Activated CD8-positive, alpha-beta memory T cell treated with anti-CD3 and anti-CD28 coated beads, Interleukin-2, amount 50 U/mL, for 24 hours (primary cell): ENCODE data around the gene MARK2.
A peak's percentile ranks its signal among the peaks of the same experiment; 100 is the strongest.
"Not testable (repeated sequence)": the region's sequence is repeated elsewhere in the genome, so short reads cannot be mapped to it uniquely, and the experiment has no call there.

ENCODE experiments used
- DNase-seq: peaks from one replicate; pipeline ENCODE4 v3.0.0-alpha.2; 2020; ENCODE audit errors: extremely low read depth

The MARK2 gene

GRCh38 chr11:63838678-63839507 lies at the start of gene MARK2:
Gene MARK2, plus strand, starts transcription at chr11:63839110. Its CDS starts 397 bp downstream, at chr11:63839507.
- DNase-seq = peak; percentile 98

GRCh38 chr11:63791495-63792167 lies 47.3 kb upstream of the MARK2 start:
- no peak for DNase-seq

- no peak for DNase-seq
Measured at GRCh38 chr11:63793161-63793560, 45.7 kb upstream of the MARK2 start.

- DNase-seq = no peak
Measured at GRCh38 chr11:63795066-63795465, 43.8 kb upstream of the MARK2 start.

- no peak for DNase-seq
Measured at GRCh38 chr11:63800921-63801320, 38.0 kb upstream of the MARK2 start.

GRCh38 chr11:63802637-63803414 lies 36.1 kb upstream of the MARK2 start:
- DNase-seq = no peak

- no peak for DNase-seq
Measured at GRCh38 chr11:63804259-63804658, 34.7 kb upstream of the MARK2 start.

GRCh38 chr11:63805844-63806415 lies 33.0 kb upstream of the MARK2 start:
- DNase-seq = no peak

- DNase-seq = not testable (repeated sequence)
Measured at GRCh38 chr11:63810383-63810782, 28.5 kb upstream of the MARK2 start.

GRCh38 chr11:63811522-63811921 lies 27.4 kb upstream of the MARK2 start:
- DNase-seq = no peak

GRCh38 chr11:63813035-63813562 lies 25.8 kb upstream of the MARK2 start, which contains the start of gene SPINDOC:
Gene SPINDOC, plus strand, starts transcription at chr11:63813456. Its CDS starts 231 bp downstream, at chr11:63813687.
- DNase-seq = peak; percentile 24

- DNase-seq = no peak
Measured at GRCh38 chr11:63813563-63814382, 25.1 kb upstream of the MARK2 start.

- DNase-seq = no peak
Measured at GRCh38 chr11:63814383-63814736, 24.6 kb upstream of the MARK2 start.

GRCh38 chr11:63816166-63816565 lies 22.7 kb upstream of the MARK2 start:
- no peak for DNase-seq

GRCh38 chr11:63816732-63817131 lies 22.2 kb upstream of the MARK2 start:
- DNase-seq = no peak

- no peak for DNase-seq
Measured at GRCh38 chr11:63817758-63818498, 21.0 kb upstream of the MARK2 start.

- no peak for DNase-seq
Measured at GRCh38 chr11:63818609-63819008, 20.3 kb upstream of the MARK2 start.

- DNase-seq = no peak
Measured at GRCh38 chr11:63821411-63821810, 17.5 kb upstream of the MARK2 start.

GRCh38 chr11:63826471-63827190 lies 12.3 kb upstream of the MARK2 start:
- no peak for DNase-seq
